NAMALWA (cell line): ENCODE measurements around the gene DNAJC8.
A peak's percentile ranks its signal among the peaks of the same experiment; 100 is the strongest.

Experiments used
- DNase-seq: peaks from one replicate; pipeline ENCODE4 v3.0.0-alpha.2; 2015; ENCODE audit warnings: low spot score

Gene DNAJC8

GRCh38 chr1:28200234-28200873 lies 32.5 kb downstream of the DNAJC8 start:
- no peak for DNase-seq

DNA sequence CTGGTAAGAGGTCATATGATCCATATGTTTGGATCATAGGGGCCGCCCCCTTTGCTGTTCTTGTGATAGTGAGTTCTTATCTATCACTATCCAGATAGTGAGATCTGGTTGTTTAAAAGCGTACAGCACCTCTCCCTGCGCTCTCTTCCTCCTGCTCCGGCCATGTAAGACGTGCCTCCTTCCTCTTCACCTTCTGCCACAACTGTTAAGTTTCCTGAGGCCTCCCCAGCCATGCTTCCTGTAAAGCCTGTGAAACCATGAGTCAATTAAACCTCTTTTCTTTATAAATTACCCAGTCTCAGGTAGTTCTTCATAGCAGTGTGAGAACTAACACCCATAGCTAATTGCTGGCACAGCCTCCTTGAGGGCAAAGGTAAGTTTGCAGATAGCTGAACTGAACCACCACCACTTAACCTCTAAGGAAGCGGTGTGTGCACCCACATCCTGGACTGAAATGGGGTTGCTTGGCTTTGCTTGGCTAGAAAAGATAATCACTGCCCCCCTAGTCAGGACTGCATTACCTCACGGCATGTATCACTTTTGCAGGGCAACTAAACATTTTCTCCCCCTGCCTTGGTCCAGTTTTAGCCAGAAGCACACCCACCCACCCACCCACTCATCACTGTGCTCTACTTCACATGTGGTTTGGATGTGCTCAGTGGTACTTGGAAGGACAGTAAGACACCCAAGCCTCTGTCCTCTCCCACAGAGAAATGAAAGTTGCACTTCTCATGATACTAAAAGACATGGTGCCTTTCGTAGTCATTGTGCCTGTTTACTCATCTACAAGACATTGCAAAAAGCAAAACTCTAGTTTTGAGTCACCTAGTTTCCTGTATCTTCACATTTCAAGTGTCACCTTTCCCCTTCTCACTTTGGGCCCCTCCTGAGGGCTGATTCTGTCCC lies 33.2 kb downstream of the DNAJC8 start:
- no peak for DNase-seq

- no peak for DNase-seq
Measured at GRCh38 chr1:28197682-28198415, 35.0 kb downstream of the DNAJC8 start.

DNA sequence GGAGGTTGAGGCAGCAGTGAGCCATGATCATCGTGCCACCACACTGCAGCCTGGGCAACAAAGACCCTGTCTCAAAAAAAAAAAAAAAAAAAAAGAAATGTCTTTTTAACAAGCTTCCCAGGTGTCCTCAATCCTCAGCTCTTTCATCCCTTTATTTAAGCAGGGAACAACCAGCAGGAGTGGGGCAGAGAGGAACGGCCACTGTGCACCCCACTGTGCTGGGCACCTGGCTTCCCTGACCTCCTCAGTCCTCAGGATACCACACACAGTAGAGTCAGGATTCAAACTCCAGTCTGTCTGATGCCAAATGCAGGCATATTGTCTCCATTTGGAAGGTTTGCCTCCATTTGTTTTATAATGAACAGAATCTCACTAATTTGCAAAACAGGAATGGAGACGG lies 36.5 kb downstream of the DNAJC8 start:
- no peak for DNase-seq

DNA sequence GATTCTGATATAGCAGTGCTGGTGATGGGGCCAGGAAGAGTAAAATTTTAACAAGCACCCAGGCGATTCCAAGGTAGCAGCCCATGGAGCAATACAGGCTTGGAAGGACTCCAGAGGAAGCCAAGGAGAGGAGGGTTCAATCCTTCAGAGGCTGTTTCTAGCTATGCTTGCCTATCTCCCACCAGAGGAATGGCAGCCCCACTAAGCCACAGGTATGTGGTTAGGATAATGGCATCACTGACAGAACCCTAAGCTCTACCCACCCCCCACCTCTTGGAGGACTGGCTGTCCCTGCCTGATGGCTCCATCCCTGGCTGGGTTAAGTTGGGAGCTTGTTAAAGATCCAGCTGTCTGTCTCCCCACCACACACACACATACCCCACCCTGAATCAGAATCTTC lies 37.0 kb downstream of the DNAJC8 start:
- no peak for DNase-seq

GRCh38 chr1:28194326-28195035 lies 38.3 kb downstream of the DNAJC8 start:
- DNase-seq = no peak

DNA sequence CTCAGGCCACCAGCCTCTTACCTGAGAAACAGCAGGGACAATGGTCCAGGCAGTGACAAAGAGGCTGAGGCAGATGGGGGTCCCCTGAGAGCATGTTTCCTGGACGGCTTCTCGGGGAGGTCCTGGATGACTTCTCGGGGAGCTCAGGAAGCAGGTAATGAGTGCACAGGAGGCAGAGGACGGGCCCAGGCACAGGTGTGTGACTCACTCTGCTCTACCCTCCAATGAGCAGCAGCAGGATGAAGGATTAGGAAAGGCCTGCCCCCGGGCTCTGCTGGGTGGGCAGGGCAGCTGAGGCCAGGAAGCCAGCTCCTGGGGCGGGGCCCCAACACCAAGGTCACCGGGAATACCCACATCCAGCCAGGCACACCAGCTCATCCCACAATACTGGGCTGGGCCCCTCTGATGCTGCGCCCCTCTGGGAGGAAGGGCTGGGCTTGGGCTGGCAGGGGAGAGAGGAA lies 39.1 kb downstream of the DNAJC8 start:
- no peak for DNase-seq

- DNase-seq = no peak
Measured at GRCh38 chr1:28190996-28191645, 41.7 kb downstream of the DNAJC8 start.

- no peak for DNase-seq
Measured at GRCh38 chr1:28190337-28190979, 42.4 kb downstream of the DNAJC8 start.

GRCh38 chr1:28185071-28185470 lies 47.8 kb downstream of the DNAJC8 start:
- no peak for DNase-seq

- DNase-seq = no peak
Measured at GRCh38 chr1:28180306-28181305, 52.2 kb downstream of the DNAJC8 start.

- no peak for DNase-seq
Measured at GRCh38 chr1:28178690-28179485, 53.9 kb downstream of the DNAJC8 start.

GRCh38 chr1:28176492-28177470 lies 56.0 kb downstream of the DNAJC8 start, which contains the start of gene PTAFR:
PTAFR (minus strand) TSS chr1:28176690; CDS start chr1:28151021, 25,669 bp downstream.
- peak; percentile 74 for DNase-seq

GRCh38 chr1:28175955-28176485 lies 56.8 kb downstream of the DNAJC8 start:
- no peak for DNase-seq

DNA sequence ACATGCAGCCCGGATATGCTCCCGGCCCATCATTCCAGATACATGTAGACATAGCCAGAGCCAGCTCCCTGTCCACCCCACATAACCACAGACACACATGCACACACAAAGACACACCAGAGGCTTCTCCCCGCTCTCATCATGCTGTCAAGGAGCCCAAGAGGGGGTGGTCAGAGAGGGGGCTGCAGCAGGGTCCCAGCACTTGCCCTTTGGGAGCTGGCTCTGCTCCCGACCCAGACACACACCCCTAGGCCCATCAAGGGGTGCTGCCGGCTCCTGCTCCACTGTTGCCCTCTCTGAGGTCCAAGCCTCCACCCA lies 58.9 kb downstream of the DNAJC8 start:
- no peak for DNase-seq

- DNase-seq = peak; percentile 28
Measured at GRCh38 chr1:28173151-28173979, 59.5 kb downstream of the DNAJC8 start.
